ENCODE data around the gene CLDN6.
A peak's percentile ranks its signal among the peaks of the same experiment; 100 is the strongest.

The CLDN6 gene

DNA sequence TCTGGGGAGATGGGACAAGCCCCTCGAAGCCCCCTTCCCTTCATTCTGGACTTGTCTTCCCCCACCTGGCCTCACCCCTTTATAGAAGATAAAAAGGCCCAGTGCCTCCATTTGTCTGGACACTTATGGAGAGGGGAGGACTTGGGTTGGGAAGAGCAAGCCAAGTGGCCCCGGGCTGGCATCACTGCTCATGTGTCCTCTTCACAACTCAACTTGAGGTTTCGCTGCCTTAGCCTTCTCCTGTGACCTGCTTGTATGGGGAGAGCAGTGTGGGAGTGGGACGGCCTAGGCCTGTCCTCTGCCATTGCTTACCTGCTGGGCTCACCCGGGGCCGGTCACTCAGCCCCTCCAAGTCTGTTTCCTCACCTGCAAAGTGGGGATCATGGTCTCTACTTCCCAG lies 47.4 kb downstream of the CLDN6 start:
- no peak for DNase-seq (ENCODE audit: low read depth)

DNA sequence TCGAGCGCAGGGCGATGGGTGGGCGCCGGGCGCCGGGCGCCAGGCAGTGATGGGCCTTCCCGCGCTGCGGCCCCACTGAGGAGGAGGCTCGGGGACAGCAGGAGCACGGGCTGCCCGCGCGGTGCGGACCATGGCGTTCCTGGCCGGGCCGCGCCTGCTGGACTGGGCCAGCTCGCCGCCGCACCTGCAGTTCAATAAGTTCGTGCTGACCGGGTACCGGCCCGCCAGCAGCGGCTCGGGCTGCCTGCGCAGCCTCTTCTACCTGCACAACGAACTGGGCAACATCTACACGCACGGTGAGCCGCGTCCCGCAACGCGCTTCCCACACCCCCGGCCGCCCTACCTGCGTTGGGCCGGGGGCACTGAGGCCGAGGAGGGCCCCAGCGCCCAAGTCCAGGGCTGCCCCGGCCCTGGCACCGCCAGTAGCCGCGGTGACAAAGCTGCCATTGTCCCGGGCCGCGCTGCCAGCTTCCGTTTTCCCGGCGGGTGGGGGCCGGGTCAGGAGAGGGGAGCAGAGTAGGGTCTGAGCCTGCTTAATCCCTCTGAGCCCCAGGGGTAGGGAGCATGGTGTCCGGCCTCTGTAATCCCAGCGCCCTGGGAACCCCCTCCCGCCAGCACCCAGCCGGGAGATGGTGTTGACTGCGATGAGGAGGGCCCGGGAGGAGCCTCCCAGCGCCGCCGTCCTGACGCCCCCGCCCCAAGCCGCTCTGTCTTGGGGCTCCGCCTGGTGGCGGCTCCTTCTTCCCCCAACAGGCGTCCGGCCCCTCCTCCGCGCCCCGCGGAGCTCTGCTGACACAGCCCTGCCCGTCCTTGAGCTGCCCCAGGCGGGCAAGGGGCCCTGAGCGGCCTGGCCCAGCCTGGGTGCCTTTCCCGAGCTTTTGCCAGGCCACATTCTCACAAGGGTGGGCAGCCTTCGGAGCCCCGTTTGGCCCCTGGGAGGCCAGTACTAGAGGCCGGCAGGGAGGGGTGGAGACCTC lies 48.1 kb downstream of the CLDN6 start:
- DNase-seq (ENCODE audit: low read depth), result peak; percentile 37

DNA sequence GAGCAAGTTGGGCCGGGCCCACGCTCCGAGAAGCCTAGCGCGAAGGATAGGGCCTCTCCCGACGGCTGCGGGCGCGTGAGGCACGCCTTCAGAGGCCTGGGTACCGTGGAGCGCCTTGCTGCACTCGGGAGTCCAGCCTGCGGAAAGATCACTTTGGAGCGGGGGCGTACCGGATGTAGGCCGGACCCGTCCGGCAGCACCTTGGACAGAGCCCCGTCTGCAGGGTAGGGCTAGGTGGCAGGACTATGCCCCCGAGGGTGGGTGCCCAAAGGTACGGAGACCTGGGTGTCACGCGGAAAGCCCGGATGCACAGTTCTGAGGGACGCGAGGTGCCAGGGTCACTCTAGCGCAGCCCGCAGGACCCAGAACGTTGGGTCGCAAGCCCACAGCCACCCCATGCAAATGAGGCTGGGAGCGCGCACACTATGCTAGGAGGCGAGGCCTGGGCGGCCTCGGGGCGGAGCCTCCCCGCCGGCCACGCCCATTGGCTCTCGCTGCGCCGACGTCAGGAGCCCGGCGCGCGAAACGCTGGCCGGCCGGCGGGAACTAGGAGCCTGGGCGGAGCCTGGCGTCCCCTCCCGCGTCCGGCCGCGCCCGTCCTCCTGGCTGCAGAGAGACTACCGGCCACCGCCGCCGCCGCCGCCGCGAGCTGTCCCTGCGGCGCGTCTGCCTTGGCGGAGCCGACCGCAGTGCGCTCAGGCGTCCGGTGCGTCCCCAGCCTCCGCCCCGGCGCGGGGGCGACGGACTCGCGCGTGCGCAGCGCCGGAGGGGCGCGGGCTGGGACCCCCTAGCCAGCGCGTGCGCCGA lies 49.0 kb downstream of the CLDN6 start, which contains the start of gene PAQR4:
TSS of gene PAQR4 (plus strand) at position 611 of the 807 bp plus-strand sequence. CDS start 327 bp downstream, outside the sequence.
- peak; percentile 85 for DNase-seq (ENCODE audit: low read depth)

DNA sequence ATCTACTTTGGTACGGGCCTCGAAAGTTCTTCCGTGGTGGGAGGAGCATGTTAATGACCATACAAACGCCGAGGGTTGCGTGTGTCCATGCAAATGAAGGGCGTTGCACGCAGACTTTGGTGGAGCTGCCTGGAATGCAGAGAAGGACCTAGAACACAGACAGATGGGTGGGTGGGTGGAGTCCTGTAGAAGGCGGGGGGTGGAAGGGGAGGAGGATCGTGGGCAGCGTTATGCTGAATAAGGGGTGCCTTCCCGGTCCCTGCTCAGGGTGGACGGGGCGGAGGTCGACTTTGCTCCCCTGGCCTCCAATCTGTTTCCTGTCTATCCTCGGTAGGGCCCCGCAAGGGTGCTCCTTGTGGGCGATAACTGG lies 49.6 kb downstream of the CLDN6 start:
- no peak for DNase-seq (ENCODE audit: low read depth)

DNA sequence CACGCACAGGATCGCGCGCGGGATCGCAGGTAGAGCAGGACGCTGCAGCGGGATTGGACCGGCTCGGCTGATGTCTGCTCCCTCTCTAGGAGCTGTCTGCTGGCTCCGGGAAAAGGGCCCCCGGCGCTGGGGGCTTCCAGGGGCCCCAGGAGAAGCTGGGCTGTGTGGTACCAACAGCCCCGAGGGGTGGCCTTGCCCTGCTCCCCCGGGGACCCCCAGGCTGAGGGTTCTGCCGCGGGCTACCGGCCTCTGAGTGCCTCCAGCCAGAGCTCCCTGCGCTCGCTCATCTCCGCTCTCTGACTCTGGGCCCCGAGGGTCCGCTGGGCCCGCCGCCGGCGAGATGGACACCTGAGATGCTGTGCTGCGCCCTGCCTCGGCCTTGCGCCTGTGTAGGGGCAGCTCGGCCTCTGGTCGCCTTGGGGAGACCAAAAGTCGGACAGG lies 50.2 kb downstream of the CLDN6 start:
- DNase-seq (ENCODE audit: low read depth), result no peak

DNA sequence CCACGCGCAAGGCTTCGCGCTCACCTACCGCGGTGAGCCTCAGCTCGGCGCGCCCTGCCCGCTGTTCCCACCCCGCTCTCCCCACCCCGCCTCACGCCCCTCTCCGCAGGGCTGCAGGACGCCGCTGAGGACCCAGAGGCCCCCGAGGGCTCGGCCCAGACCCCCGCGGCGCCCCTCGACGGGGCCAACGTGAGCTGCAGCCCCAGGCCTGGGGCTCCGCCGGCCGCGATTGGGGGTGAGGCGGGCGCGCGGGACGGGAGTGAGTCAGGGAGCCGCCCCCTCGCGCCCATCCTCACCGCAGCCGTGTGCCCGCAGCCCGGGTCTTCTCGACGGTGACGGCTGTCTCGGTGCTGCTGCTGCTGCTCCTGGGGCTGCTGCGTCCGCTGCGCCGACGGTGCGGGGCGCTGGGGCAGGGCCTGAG lies 50.8 kb downstream of the CLDN6 start:
- no peak for DNase-seq (ENCODE audit: low read depth)

DNA sequence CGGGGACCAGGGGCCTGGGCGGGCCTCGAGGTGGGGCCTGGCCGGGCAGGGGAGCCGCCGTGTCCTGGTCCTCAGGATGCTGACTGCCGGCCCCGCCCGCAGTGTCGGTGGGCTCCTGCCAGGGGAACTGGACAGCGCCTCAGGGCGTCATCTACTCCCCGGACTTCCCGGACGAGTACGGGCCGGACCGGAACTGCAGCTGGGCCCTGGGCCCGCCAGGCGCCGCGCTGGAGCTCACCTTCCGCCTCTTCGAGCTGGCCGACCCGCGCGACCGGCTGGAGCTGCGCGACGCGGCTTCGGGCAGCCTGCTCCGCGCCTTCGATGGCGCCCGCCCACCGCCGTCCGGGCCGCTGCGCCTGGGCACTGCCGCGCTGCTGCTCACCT lies 51.2 kb downstream of the CLDN6 start:
- DNase-seq (ENCODE audit: low read depth), result no peak

DNA sequence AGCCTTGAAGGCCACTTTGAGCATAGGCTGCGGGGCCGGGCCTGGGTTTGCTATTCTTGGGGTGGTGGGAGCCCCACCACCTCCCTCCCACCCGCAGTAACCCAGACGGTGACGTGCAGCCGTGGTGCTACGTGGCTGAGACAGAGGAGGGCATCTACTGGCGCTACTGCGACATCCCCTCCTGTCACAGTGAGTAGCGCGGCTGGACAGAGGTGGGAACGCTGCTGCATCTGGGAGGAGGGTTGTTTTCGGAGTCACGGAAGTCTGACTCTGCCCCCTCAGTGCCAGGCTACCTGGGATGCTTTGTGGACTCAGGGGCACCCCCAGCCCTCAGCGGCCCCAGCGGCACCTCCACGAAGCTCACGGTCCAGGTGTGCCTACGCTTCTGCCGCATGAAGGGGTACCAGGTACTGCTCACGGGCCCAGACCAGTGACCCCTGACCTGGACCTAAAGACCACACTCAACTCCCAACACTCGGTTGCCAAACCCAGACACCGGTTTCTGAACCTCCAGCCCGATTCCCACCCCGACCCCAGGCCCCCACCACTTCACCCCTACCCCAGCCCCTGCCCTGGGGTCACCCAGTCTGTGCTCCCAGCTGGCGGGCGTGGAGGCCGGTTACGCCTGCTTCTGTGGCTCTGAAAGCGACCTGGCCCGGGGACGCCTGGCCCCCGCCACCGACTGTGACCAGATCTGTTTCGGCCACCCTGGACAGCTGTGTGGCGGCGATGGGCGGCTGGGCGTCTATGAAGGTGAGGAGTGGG lies 51.8 kb downstream of the CLDN6 start:
- no peak for DNase-seq (ENCODE audit: low read depth)

Data from iris pigment epithelial cell (primary cell).